Thyroid gland (tissue), 4 donors: ENCODE measurements around the gene FAAP24.
"Not testable (repeated sequence)": the region's sequence is repeated elsewhere in the genome, so short reads cannot be mapped to it uniquely, and the experiment has no call there.

Experiments
- POLR2A ChIP-seq, 2 donors: fragments of 450-650 bp; IDR thresholded peaks; one replicate each; pipeline ENCODE4 v1.6.1; 2017; ENCODE audit warnings: antibody characterized with exemption in 2 of 2, mild to moderate bottlenecking in 2 of 2, moderate library complexity in 1 of 2
- TF ChIP-seq, protein P1 (sequence below), 6 experiments: fragments of 200-600 bp in 3 of 6; fragments of 450-650 bp in 3 of 6; sonication (generic) in 3 of 6; IDR thresholded peaks; one replicate each; pipeline ENCODE4 v1.5.1; 2016 to 2019; ENCODE audit warnings: antibody characterized with exemption in 6 of 6, mild to moderate bottlenecking in 2 of 6, inconsistent platforms in 1 of 6, moderate library complexity in 1 of 6

- not testable (repeated sequence) for TF ChIP-seq POLR2A (IDR thresholded peaks at IDR 0.05)
- TF ChIP-seq, protein P1, sequence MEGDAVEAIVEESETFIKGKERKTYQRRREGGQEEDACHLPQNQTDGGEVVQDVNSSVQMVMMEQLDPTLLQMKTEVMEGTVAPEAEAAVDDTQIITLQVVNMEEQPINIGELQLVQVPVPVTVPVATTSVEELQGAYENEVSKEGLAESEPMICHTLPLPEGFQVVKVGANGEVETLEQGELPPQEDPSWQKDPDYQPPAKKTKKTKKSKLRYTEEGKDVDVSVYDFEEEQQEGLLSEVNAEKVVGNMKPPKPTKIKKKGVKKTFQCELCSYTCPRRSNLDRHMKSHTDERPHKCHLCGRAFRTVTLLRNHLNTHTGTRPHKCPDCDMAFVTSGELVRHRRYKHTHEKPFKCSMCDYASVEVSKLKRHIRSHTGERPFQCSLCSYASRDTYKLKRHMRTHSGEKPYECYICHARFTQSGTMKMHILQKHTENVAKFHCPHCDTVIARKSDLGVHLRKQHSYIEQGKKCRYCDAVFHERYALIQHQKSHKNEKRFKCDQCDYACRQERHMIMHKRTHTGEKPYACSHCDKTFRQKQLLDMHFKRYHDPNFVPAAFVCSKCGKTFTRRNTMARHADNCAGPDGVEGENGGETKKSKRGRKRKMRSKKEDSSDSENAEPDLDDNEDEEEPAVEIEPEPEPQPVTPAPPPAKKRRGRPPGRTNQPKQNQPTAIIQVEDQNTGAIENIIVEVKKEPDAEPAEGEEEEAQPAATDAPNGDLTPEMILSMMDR (IDR thresholded peaks at IDR 0.05): not testable (repeated sequence)
Observed at GRCh38 chr19:32982488-32982887, 10.4 kb downstream of the FAAP24 start.
